ENCODE data around the gene SMIM30.
"Not testable (repeated sequence)": the region's sequence is repeated elsewhere in the genome, so short reads cannot be mapped to it uniquely, and the experiment has no call there.

SMIM30 gene

DNA sequence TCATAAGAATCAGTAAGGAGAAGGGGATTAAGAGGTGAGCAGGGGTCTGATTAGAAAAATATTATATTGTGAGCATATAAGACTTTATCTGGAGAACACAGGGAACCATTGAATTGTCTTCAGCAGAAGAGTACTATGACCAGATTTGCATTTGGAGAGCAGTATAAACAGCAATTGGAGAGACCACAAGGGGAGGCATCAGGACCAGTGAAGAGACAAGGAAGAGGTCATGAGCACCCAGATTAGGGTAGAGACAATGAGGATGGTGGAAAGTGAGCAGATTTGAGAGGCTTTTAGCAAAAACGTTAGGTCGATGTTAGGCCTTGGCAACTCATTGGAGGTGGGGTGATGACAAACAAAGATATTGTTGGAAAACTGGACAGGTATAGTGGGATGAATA lies 13.0 kb upstream of the SMIM30 start:
- TF ChIP-seq, protein P1, sequence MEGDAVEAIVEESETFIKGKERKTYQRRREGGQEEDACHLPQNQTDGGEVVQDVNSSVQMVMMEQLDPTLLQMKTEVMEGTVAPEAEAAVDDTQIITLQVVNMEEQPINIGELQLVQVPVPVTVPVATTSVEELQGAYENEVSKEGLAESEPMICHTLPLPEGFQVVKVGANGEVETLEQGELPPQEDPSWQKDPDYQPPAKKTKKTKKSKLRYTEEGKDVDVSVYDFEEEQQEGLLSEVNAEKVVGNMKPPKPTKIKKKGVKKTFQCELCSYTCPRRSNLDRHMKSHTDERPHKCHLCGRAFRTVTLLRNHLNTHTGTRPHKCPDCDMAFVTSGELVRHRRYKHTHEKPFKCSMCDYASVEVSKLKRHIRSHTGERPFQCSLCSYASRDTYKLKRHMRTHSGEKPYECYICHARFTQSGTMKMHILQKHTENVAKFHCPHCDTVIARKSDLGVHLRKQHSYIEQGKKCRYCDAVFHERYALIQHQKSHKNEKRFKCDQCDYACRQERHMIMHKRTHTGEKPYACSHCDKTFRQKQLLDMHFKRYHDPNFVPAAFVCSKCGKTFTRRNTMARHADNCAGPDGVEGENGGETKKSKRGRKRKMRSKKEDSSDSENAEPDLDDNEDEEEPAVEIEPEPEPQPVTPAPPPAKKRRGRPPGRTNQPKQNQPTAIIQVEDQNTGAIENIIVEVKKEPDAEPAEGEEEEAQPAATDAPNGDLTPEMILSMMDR (IDR thresholded peaks at IDR 0.05; ENCODE audit: control insufficient read depth, extremely low read depth, insufficient read depth) = no peak
- DNase-seq (ENCODE audit: low read depth) = no peak
- H3K4me3 ChIP-seq (ENCODE audit: low read depth, low read length) = no peak overlapping the region

DNA sequence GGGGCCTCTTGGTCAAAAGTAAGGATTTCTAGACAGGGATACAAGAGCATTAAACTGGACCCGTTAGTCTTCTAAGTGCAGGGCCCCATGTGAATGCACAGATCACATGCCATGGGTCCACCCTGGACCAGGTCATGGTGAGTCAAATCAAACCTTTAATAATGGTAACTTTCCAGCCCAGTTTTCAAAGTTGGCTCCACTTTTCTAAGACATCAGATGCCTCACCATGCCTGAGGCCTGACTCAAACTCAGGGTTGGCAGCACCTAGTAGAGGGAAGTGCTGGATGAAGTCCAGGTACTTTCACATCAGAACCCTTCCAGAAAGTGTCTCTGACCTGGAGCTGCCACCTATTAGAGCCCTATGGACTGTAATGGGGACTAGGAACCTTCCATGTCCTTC lies 9.7 kb upstream of the SMIM30 start:
- no peak overlapping the region for H3K4me3 ChIP-seq (ENCODE audit: low read depth, low read length)
- DNase-seq (ENCODE audit: low read depth) = no peak
- TF ChIP-seq, protein P1 (IDR thresholded peaks at IDR 0.05; ENCODE audit: control insufficient read depth, extremely low read depth, insufficient read depth) = no peak

DNA sequence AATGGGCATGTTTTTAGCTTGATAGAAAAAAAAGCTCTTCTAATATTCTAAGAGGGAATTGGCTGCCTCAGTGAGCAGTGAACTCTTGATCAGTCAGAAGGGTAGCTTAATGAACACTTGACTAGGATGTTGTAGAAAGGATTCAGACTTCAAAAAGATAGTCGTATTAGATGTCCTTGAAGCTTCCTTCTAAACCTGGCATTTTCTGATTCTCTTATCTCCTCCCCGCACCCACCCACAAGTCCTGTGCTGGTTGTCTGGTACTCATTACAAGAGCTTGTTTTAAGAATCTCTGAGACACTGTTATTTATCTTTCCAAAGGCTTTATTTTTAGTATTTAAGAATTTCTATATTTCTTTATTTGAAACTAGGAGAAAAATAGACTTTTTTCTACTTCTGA lies 7.4 kb upstream of the SMIM30 start:
- DNase-seq (ENCODE audit: low read depth) = no peak
- TF ChIP-seq, protein P1 (IDR thresholded peaks at IDR 0.05; ENCODE audit: control insufficient read depth, extremely low read depth, insufficient read depth) = no peak

GRCh38 chr7:113122744-113123143 lies 4.4 kb upstream of the SMIM30 start:
- no peak for DNase-seq (ENCODE audit: low read depth)
- no peak overlapping the region for H3K4me3 ChIP-seq (ENCODE audit: low read depth, low read length)
- TF ChIP-seq, protein P1 (IDR thresholded peaks at IDR 0.05; ENCODE audit: control insufficient read depth, extremely low read depth, insufficient read depth) = no peak

More for the DNA sequence above, 7.4 kb upstream of the SMIM30 start:
- H3K4me3 ChIP-seq (ENCODE audit: low read depth, low read length) = no peak overlapping the region

DNA sequence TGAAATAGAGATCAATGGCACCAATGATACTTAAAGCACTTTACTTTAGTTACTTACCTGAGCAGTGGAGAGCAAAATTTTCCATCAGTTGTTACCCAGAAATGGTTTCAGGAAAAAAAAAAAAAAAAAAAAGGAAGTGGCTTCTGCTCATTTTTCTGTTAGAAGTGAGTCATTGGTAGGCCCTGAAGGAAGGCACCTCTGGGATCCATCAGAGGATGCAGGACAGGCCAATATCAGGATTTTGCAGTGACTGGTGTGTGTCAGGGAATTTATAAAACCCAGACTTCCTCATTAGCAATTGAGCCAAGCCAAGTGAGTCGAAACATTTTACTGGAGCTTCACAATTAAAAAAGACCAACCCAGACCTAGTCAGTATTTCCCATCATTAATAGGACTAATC lies 2.3 kb upstream of the SMIM30 start:
- TF ChIP-seq, protein P1 (IDR thresholded peaks at IDR 0.05; ENCODE audit: control insufficient read depth, extremely low read depth, insufficient read depth) = no peak
- no peak overlapping the region for H3K4me3 ChIP-seq (ENCODE audit: low read depth, low read length)
- DNase-seq (ENCODE audit: low read depth) = no peak

- TF ChIP-seq, protein P1 (IDR thresholded peaks at IDR 0.05; ENCODE audit: control insufficient read depth, extremely low read depth, insufficient read depth) = no peak
- peak; percentile 3 for DNase-seq (ENCODE audit: low read depth)
- H3K4me3 ChIP-seq (ENCODE audit: low read depth, low read length) = peak overlapping the region; percentile 90
These were observed 1.1 kb upstream of the SMIM30 start for GRCh38 chr7:113119429-113119828.

DNA sequence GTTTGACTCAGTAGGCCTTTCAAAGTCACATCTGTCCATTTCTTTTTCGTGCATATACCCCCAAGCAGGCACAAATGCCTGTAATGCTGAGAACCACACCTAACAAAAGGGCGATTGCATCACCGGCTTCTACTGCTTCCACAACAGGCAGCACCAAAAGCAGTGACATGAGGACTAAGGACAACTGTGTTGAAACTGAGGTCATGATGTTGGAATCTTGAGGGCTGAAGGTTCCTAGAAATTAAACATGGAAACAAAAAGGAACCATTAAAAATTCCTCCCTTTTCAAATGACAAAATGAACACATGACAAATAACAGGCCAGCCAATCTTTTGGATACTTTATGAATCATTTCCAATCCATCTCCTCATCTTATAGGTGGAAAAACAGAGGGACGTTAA lies 980 bp downstream of the SMIM30 start:
- not testable (repeated sequence) for DNase-seq (ENCODE audit: low read depth)

More for the DNA sequence above, 980 bp downstream of the SMIM30 start:
- peak overlapping the region; percentile 90 for H3K4me3 ChIP-seq (ENCODE audit: low read depth, low read length)

All from LNCaP clone FGC (cell line).